ENCODE results near the gene SMIM23. TPM values are rescaled to one million over a fixed set of nuclear protein-coding genes. Genes with fewer than 3 reads are reported as not detected.

SMIM23 gene
- total RNA-seq, 1 experiment from 2014 or later: not detected

GRCh38 chr5:171744264-171744663 lies 41.4 kb upstream of the SMIM23 start (continued):
- TF ChIP-seq SMAD3 (CRISPR knock-in tag; IDR thresholded peaks at IDR 0.05; ENCODE audit: borderline replicate concordance) (no peak), ATF1 (CRISPR knock-in tag; IDR thresholded peaks at IDR 0.05) (no peak), ZNF232 (CRISPR knock-in tag; IDR thresholded peaks at IDR 0.05) (no peak), MYBL2 (CRISPR knock-in tag; IDR thresholded peaks at IDR 0.05) (no peak), ELF4 (CRISPR knock-in tag; IDR thresholded peaks at IDR 0.05; ENCODE audit: low read depth) (no peak), NFATC4 (CRISPR knock-in tag; IDR thresholded peaks at IDR 0.05) (no peak)
- TF ChIP-seq, protein P1, sequence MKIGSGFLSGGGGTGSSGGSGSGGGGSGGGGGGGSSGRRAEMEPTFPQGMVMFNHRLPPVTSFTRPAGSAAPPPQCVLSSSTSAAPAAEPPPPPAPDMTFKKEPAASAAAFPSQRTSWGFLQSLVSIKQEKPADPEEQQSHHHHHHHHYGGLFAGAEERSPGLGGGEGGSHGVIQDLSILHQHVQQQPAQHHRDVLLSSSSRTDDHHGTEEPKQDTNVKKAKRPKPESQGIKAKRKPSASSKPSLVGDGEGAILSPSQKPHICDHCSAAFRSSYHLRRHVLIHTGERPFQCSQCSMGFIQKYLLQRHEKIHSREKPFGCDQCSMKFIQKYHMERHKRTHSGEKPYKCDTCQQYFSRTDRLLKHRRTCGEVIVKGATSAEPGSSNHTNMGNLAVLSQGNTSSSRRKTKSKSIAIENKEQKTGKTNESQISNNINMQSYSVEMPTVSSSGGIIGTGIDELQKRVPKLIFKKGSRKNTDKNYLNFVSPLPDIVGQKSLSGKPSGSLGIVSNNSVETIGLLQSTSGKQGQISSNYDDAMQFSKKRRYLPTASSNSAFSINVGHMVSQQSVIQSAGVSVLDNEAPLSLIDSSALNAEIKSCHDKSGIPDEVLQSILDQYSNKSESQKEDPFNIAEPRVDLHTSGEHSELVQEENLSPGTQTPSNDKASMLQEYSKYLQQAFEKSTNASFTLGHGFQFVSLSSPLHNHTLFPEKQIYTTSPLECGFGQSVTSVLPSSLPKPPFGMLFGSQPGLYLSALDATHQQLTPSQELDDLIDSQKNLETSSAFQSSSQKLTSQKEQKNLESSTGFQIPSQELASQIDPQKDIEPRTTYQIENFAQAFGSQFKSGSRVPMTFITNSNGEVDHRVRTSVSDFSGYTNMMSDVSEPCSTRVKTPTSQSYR (CRISPR knock-in tag; IDR thresholded peaks at IDR 0.05): no peak
- TF ChIP-seq, protein P2, sequence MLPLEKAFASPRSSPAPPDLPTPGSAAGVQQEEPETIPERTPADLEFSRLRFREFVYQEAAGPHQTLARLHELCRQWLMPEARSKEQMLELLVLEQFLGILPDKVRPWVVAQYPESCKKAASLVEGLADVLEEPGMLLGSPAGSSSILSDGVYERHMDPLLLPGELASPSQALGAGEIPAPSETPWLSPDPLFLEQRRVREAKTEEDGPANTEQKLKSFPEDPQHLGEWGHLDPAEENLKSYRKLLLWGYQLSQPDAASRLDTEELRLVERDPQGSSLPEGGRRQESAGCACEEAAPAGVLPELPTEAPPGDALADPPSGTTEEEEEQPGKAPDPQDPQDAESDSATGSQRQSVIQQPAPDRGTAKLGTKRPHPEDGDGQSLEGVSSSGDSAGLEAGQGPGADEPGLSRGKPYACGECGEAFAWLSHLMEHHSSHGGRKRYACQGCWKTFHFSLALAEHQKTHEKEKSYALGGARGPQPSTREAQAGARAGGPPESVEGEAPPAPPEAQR (CRISPR knock-in tag; IDR thresholded peaks at IDR 0.05): no peak

DNA sequence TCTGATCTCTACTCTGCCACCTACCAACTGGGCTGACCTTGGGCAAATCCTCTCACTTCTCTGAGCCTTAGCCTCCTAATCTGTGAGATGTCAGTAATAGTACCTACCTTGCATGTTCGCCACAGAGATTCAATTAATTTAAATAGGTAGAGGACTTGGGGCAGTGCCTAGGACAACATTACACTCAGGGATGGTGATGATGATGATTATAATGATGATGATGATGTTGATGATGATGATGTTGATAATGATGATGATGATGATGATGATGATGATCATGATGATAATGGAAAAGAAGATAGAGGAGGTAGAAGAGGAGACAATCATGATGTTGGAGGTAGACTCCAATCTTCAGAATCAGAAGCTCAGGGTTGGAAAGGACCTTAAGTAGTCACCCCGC lies 40.7 kb upstream of the SMIM23 start:
- ChIA-PET CTCF (no interaction called here), POLR2A (no interaction called here)
- Mint-ChIP-seq H3K27me3 (ENCODE audit: low read depth) (no peaks in the 10 kb centered on the region; the same call in 1 of the 2 replicates), H3K4me3 (no peak overlapping the region), H3K9me3 (peaks cover 3% of the 10 kb centered on the region; the same call in 1 of the 2 replicates), H3K4me1 (peaks cover 10% of the 10 kb centered on the region), H3K27ac (no peak overlapping the region), H3K36me3 (no peaks in the 10 kb centered on the region)
- DNase-seq (ENCODE audit: low spot score): no peak
- ATAC-seq: no peak
- TF ChIP-seq CDX4 (CRISPR knock-in tag; IDR thresholded peaks at IDR 0.05; ENCODE audit: borderline replicate concordance) (no peak), FOXK1 (CRISPR knock-in tag; IDR thresholded peaks at IDR 0.05) (no peak), ZBTB43 (CRISPR knock-in tag; IDR thresholded peaks at IDR 0.05) (no peak), PRRX2 (CRISPR knock-in tag; IDR thresholded peaks at IDR 0.05) (no peak), PREB (CRISPR knock-in tag; IDR thresholded peaks at IDR 0.05; ENCODE audit: borderline replicate concordance) (no peak), MXD4 (CRISPR knock-in tag; IDR thresholded peaks at IDR 0.05; ENCODE audit: borderline replicate concordance) (no peak), USF1 (CRISPR knock-in tag; IDR thresholded peaks at IDR 0.05) (no peak)
- TF ChIP-seq, protein P3, sequence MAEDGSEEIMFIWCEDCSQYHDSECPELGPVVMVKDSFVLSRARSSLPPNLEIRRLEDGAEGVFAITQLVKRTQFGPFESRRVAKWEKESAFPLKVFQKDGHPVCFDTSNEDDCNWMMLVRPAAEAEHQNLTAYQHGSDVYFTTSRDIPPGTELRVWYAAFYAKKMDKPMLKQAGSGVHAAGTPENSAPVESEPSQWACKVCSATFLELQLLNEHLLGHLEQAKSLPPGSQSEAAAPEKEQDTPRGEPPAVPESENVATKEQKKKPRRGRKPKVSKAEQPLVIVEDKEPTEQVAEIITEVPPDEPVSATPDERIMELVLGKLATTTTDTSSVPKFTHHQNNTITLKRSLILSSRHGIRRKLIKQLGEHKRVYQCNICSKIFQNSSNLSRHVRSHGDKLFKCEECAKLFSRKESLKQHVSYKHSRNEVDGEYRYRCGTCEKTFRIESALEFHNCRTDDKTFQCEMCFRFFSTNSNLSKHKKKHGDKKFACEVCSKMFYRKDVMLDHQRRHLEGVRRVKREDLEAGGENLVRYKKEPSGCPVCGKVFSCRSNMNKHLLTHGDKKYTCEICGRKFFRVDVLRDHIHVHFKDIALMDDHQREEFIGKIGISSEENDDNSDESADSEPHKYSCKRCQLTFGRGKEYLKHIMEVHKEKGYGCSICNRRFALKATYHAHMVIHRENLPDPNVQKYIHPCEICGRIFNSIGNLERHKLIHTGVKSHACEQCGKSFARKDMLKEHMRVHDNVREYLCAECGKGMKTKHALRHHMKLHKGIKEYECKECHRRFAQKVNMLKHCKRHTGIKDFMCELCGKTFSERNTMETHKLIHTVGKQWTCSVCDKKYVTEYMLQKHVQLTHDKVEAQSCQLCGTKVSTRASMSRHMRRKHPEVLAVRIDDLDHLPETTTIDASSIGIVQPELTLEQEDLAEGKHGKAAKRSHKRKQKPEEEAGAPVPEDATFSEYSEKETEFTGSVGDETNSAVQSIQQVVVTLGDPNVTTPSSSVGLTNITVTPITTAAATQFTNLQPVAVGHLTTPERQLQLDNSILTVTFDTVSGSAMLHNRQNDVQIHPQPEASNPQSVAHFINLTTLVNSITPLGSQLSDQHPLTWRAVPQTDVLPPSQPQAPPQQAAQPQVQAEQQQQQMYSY (CRISPR knock-in tag; IDR thresholded peaks at IDR 0.05): no peak
- TF ChIP-seq, protein P4, sequence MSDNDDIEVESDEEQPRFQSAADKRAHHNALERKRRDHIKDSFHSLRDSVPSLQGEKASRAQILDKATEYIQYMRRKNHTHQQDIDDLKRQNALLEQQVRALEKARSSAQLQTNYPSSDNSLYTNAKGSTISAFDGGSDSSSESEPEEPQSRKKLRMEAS (CRISPR knock-in tag; IDR thresholded peaks at IDR 0.05): no peak
- TF ChIP-seq, protein P5, sequence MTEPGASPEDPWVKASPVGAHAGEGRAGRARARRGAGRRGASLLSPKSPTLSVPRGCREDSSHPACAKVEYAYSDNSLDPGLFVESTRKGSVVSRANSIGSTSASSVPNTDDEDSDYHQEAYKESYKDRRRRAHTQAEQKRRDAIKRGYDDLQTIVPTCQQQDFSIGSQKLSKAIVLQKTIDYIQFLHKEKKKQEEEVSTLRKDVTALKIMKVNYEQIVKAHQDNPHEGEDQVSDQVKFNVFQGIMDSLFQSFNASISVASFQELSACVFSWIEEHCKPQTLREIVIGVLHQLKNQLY (CRISPR knock-in tag; IDR thresholded peaks at IDR 0.05): no peak
- TF ChIP-seq, protein P6, sequence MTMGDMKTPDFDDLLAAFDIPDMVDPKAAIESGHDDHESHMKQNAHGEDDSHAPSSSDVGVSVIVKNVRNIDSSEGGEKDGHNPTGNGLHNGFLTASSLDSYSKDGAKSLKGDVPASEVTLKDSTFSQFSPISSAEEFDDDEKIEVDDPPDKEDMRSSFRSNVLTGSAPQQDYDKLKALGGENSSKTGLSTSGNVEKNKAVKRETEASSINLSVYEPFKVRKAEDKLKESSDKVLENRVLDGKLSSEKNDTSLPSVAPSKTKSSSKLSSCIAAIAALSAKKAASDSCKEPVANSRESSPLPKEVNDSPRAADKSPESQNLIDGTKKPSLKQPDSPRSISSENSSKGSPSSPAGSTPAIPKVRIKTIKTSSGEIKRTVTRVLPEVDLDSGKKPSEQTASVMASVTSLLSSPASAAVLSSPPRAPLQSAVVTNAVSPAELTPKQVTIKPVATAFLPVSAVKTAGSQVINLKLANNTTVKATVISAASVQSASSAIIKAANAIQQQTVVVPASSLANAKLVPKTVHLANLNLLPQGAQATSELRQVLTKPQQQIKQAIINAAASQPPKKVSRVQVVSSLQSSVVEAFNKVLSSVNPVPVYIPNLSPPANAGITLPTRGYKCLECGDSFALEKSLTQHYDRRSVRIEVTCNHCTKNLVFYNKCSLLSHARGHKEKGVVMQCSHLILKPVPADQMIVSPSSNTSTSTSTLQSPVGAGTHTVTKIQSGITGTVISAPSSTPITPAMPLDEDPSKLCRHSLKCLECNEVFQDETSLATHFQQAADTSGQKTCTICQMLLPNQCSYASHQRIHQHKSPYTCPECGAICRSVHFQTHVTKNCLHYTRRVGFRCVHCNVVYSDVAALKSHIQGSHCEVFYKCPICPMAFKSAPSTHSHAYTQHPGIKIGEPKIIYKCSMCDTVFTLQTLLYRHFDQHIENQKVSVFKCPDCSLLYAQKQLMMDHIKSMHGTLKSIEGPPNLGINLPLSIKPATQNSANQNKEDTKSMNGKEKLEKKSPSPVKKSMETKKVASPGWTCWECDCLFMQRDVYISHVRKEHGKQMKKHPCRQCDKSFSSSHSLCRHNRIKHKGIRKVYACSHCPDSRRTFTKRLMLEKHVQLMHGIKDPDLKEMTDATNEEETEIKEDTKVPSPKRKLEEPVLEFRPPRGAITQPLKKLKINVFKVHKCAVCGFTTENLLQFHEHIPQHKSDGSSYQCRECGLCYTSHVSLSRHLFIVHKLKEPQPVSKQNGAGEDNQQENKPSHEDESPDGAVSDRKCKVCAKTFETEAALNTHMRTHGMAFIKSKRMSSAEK (CRISPR knock-in tag; IDR thresholded peaks at IDR 0.05; ENCODE audit: borderline replicate concordance): no peak
